Measurements from ENCODE around the gene CD79A.

Gene CD79A

GRCh38 chr19:41859213-41859617 is 17.9 kb upstream of the CD79A start:
- Histone ChIP-seq H3K9ac (ENCODE audit: low read depth, low read length) (peak overlapping the region; percentile 58), H3K4me1 (ENCODE audit: insufficient read depth, low read length) (peaks cover 19% of the 10 kb centered on the region), H3K36me3 (ENCODE audit: insufficient read depth, low read length) (peaks cover 36% of the 10 kb centered on the region), H3K9me3 (ENCODE audit: control insufficient read depth, insufficient read depth, low read length) (no peaks in the 10 kb centered on the region)

DNA sequence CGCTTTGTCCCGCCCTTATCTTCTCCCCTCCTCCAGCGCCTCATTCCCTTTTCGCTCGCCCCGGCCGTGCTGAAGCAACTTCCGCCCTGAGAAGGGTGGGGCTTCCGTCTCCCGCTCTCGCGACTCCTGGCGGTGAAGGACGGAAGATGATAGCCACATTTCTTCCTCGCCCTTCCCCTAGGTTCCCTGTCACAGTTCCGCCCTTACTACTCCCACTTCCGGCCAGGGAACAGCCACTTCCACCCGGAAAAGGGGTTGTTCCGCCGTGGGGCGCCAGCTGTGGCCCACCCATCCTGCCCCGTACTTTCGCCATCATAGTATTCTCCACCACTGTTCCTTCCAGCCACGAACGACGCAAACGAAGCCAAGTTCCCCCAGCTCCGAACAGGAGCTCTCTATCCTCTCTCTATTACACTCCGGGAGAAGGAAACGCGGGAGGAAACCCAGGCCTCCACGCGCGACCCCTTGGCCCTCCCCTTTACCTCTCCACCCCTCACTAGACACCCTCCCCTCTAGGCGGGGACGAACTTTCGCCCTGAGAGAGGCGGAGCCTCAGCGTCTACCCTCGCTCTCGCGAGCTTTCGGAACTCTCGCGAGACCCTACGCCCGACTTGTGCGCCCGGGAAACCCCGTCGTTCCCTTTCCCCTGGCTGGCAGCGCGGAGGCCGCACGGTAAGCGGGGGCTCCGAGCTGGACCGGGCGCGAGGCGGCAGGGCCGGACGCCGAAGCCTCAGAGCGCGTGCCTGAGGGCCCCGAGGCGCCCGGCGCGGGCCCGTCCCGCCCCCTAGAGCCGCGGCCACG is 17.3 kb upstream of the CD79A start, which contains the start of gene RPS19:
Gene RPS19, plus strand, starts transcription at position 638 of the 801 bp plus-strand sequence. CDS start 520 bp downstream, outside the sequence.
- Histone ChIP-seq H3K9me3 (ENCODE audit: control insufficient read depth, insufficient read depth, low read length) (no peaks in the 10 kb centered on the region), H3K4me1 (ENCODE audit: insufficient read depth, low read length) (peaks cover 19% of the 10 kb centered on the region), H3K9ac (ENCODE audit: low read depth, low read length) (peak within 1 kb of the TSS; percentile 98), H3K36me3 (ENCODE audit: insufficient read depth, low read length) (peaks cover 42% of the 10 kb centered on the region)

DNA sequence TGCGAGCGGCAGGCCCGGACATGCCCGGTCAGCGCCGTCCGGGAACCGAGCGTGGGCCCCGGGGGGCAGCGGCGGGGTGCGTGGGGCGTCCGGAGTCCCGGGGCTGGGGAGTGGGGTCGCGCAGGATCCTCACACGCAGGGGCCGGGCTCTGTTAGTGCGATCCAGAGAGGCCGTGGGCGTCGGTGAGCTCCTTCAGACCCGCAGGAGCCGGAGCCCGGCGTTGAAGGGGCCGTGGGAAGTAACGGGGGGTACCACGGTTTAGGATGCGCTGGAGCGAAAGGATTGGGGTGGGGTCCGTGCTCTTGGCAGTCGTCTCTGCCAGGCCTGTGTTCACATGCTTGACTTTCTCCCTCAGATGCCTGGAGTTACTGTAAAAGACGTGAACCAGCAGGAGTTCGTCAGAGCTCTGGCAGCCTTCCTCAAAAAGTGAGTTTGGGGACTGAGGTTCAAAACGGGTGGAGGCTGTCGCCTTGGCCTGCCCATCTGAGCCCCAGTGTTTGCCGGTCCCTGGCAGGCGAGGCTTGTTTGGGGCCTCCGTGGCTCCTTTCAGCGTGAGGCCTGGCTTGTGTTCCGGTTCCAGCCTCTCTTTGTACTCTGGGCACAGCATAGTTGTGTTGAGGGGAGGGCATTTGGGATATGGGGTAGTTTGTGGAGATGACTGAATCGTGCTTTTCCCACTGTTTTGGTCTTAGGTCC is 16.5 kb upstream of the CD79A start:
- Histone ChIP-seq H3K4me1 (ENCODE audit: insufficient read depth, low read length) (peaks cover 19% of the 10 kb centered on the region), H3K9ac (ENCODE audit: low read depth, low read length) (peak overlapping the region; percentile 98), H3K36me3 (ENCODE audit: insufficient read depth, low read length) (peaks cover 49% of the 10 kb centered on the region), H3K9me3 (ENCODE audit: control insufficient read depth, insufficient read depth, low read length) (no peaks in the 10 kb centered on the region)

DNA sequence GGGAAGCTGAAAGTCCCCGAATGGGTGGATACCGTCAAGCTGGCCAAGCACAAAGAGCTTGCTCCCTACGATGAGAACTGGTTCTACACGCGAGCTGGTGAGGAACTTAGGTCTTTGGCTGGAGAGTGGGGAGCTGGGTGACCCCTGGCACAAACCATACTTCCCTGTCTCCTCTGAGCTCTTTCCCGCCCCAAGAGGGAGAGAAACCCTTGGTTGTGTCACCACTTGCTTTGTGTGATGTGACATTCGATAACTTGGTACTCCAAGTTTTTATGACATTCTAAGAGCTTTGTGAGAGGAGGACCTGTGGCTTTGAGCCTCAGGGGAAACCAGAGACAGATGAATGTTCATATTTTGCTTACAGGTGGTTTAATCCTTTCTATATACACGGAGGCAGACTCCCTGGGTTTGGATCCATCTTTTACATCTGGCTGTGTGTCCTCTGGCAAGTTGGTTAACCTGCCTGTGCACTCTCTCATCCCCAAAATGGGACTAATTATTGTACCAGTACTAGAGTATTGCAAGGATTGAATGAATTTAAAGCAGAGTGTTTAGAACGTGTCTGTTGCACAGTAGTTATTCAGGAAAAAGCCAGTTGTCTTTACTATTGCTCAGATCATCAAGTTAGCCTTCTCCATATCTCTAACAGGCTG is 15.8 kb upstream of the CD79A start:
- H3K4me1 ChIP-seq (ENCODE audit: insufficient read depth, low read length): peaks cover 19% of the 10 kb centered on the region
- H3K36me3 ChIP-seq (ENCODE audit: insufficient read depth, low read length): peaks cover 49% of the 10 kb centered on the region
- H3K9me3 ChIP-seq (ENCODE audit: control insufficient read depth, insufficient read depth, low read length): no peaks in the 10 kb centered on the region
- peak overlapping the region; percentile 98 for H3K9ac ChIP-seq (ENCODE audit: low read depth, low read length)

- H3K9me3 ChIP-seq (ENCODE audit: control insufficient read depth, insufficient read depth, low read length): no peaks in the 10 kb centered on the region
- H3K36me3 ChIP-seq (ENCODE audit: insufficient read depth, low read length): peaks cover 49% of the 10 kb centered on the region
- H3K4me1 ChIP-seq (ENCODE audit: insufficient read depth, low read length): peaks cover 19% of the 10 kb centered on the region
- peak overlapping the region; percentile 98; the same call in 1 of the 2 replicates for H3K9ac ChIP-seq (ENCODE audit: low read depth, low read length)
Observed at GRCh38 chr19:41861846-41862245, 15.2 kb upstream of the CD79A start.

GRCh38 chr19:41862445-41862986 is 14.6 kb upstream of the CD79A start:
- H3K9ac ChIP-seq (ENCODE audit: low read depth, low read length): no peak overlapping the region
- H3K36me3 ChIP-seq (ENCODE audit: insufficient read depth, low read length): peaks cover 49% of the 10 kb centered on the region
- no peaks in the 10 kb centered on the region for H3K9me3 ChIP-seq (ENCODE audit: control insufficient read depth, insufficient read depth, low read length)
- H3K4me1 ChIP-seq (ENCODE audit: insufficient read depth, low read length): peaks cover 19% of the 10 kb centered on the region

DNA sequence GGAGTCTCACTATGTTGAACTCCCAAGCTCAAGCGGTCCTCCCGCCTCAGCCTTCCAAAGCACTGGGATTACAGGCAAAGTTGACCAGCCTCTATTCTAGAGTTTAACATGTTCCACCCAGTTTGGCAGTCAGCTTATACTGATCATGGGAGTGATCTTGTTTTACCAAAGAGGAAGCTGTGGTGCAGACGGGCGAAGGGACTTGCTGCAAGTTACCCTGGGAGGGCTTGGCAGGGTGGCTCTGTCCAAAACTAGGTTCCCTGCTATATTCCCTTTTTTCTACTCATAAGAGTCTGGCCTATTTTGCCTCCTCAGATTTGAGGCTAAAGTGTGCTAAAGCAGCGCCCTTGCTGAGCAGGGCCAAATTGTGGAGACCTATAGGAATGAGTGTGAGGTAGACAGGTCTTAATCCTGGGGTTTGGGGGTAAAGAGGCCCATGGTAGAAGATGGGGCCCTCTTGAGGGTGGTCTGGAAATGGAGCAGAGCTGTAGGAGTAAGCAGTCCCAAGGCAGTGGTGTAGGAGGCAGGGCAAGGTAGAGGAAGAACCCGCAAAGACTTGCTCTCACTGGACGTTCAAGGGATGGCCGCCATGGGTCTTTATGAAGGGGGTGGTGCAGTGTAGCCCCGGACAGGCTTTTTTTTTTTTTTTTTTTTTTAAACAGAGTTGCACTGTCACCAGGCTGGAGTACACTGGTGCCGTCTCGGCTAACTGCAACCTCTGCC is 13.7 kb upstream of the CD79A start:
- Histone ChIP-seq H3K9me3 (ENCODE audit: control insufficient read depth, insufficient read depth, low read length) (no peaks in the 10 kb centered on the region), H3K4me1 (ENCODE audit: insufficient read depth, low read length) (peaks cover 19% of the 10 kb centered on the region), H3K9ac (ENCODE audit: low read depth, low read length) (no peak overlapping the region), H3K36me3 (ENCODE audit: insufficient read depth, low read length) (peaks cover 55% of the 10 kb centered on the region)

GRCh38 chr19:41864374-41864773 is 12.7 kb upstream of the CD79A start:
- Histone ChIP-seq H3K4me1 (ENCODE audit: insufficient read depth, low read length) (peaks cover 19% of the 10 kb centered on the region), H3K9ac (ENCODE audit: low read depth, low read length) (no peak overlapping the region), H3K36me3 (ENCODE audit: insufficient read depth, low read length) (peaks cover 61% of the 10 kb centered on the region), H3K9me3 (ENCODE audit: control insufficient read depth, insufficient read depth, low read length) (no peaks in the 10 kb centered on the region)

GRCh38 chr19:41866284-41866683 is 10.8 kb upstream of the CD79A start:
- Histone ChIP-seq H3K9ac (ENCODE audit: low read depth, low read length) (no peak overlapping the region), H3K36me3 (ENCODE audit: insufficient read depth, low read length) (peaks cover 65% of the 10 kb centered on the region), H3K4me1 (ENCODE audit: insufficient read depth, low read length) (peaks cover 16% of the 10 kb centered on the region), H3K9me3 (ENCODE audit: control insufficient read depth, insufficient read depth, low read length) (no peaks in the 10 kb centered on the region)

DNA sequence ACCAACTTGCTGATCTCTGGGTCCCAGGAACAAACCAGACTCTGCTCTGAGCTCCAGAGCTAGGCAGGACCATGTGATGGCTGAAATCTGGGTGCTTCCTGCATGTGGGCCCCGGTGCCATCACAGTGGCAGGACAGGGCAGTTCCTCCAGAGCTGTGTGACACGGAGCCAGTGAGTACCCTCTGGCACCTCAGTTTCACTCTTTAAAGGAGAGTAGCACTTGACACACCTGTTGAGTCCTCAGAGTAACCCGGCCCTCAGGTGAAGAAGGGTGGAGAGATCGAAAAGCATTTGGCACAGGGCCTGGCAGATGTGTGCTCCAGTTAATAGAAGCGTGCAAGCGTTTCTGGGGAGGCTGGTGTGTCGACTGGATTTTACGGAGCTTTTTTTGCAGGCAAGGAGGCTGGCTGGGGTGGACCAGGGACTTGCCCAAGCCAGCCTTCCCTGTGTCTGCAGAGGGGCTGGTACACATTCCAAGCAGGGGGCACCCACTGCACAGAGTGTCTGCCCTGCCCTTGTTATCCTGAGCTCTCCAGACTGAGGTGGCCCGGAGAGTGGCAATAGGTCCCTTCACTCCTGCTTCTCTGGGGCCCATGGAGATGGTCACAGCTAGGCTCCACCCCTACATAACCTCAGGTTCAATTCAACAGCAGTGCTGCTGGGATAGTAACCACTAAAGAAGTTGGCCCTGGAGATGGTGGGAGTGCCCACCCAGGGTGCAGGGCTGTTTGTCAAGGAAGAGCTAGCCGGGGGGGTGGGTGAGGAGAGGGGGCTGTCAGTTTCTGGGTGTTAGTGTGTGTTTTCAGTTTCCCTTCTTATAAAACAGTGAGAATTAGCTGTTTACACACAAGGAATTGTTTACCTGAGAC is 8.7 kb upstream of the CD79A start:
- peaks cover 44% of the 10 kb centered on the region for H3K36me3 ChIP-seq (ENCODE audit: insufficient read depth, low read length)
- H3K9me3 ChIP-seq (ENCODE audit: control insufficient read depth, insufficient read depth, low read length): no peaks in the 10 kb centered on the region
- H3K9ac ChIP-seq (ENCODE audit: low read depth, low read length): no peak overlapping the region
- H3K4me1 ChIP-seq (ENCODE audit: insufficient read depth, low read length): no peaks in the 10 kb centered on the region

DNA sequence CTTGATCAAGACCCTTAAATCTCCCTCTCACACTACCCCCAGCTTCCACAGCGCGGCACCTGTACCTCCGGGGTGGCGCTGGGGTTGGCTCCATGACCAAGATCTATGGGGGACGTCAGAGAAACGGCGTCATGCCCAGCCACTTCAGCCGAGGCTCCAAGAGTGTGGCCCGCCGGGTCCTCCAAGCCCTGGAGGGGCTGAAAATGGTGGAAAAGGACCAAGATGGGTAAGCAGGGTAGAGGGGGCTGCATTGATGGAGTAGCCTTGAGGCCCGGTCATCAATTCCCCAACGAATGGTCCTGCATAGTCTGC is 8.1 kb upstream of the CD79A start:
- Histone ChIP-seq H3K9me3 (ENCODE audit: control insufficient read depth, insufficient read depth, low read length) (no peaks in the 10 kb centered on the region), H3K4me1 (ENCODE audit: insufficient read depth, low read length) (no peaks in the 10 kb centered on the region), H3K36me3 (ENCODE audit: insufficient read depth, low read length) (peaks cover 40% of the 10 kb centered on the region), H3K9ac (ENCODE audit: low read depth, low read length) (no peak overlapping the region)

DNA sequence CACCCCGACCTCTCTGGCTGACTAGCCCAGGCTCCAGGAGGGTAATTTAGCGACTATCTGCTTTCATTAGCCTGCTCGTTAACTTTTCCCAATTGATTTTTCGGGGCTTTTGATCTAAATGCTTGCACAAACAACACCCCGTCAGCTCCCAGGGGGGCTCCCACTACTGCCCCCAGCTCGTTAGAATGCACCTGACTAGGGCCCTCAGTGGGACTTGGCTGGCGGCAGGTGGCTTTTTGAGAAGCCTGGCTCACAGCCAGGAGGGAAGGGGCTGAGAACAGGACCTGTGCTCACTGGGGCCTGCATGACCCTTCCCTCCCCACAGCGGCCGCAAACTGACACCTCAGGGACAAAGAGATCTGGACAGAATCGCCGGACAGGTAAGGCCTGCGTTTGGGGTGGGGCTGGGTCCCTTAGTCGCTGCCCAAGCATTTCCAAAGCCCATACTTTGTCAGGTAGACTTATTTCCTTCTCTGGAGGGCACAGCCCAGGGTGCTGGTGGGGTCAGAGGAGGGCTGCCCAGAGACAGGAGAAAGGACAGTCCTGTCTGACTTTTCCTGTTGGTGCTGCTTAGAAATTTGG is 7.6 kb upstream of the CD79A start:
- no peak overlapping the region for H3K9ac ChIP-seq (ENCODE audit: low read depth, low read length)

DNA sequence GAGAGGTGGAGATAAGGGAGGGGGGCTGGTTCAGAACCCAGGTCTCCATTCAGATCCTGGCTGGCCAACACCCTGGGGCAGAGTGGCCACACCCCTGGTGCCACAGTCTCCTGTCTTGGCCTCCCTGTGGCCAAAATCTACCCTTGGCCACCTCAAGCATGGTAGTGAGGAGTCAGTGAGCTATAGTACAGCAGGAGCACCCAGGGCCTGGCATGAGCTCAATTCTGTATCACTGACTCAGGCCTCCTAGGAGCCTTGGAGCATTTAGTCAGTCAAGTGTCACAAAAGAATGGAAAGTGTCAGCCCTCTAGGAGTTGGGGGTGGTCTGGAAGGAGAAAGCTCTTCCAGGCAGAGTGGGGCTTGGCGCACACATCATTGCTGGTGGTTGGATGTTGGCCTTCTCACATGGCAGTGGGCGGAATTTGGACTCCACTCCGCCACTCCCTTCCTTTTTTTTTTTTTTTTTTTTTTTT is 6.6 kb upstream of the CD79A start:
- H3K4me1 ChIP-seq (ENCODE audit: insufficient read depth, low read length): no peaks in the 10 kb centered on the region
- no peaks in the 10 kb centered on the region for H3K9me3 ChIP-seq (ENCODE audit: control insufficient read depth, insufficient read depth, low read length)
- H3K36me3 ChIP-seq (ENCODE audit: insufficient read depth, low read length): peaks cover 25% of the 10 kb centered on the region
- no peak overlapping the region for H3K9ac ChIP-seq (ENCODE audit: low read depth, low read length)

More for the DNA sequence above, 7.6 kb upstream of the CD79A start:
- H3K9me3 ChIP-seq (ENCODE audit: control insufficient read depth, insufficient read depth, low read length): no peaks in the 10 kb centered on the region
- H3K36me3 ChIP-seq (ENCODE audit: insufficient read depth, low read length): peaks cover 35% of the 10 kb centered on the region
- H3K4me1 ChIP-seq (ENCODE audit: insufficient read depth, low read length): no peaks in the 10 kb centered on the region

Measured in ES-I3 (cell line).